Measurements from ENCODE around the gene ATXN10.

Gene ATXN10

DNA sequence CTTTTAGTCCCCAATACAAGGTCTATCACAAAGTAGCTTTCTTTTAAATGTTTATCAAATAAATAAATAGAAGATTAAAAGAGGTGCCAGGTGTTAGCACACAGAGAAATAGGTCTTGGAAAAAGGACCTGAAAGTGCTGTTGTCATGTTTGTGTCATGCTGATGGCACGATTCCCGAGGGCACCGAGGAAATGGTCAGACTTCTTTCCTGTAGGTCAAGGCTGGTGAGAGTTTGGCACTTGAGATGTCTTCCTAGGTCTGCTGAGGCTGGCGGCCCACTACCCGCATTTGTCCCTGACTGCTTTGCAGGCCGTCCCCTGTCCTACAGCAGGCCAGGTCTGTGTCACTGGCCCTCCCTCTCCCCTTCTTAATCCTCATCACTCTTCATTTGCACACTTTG, 112.1 kb downstream of the ATXN10 start:
- FAIRE-seq (no peak), DNase-seq (ENCODE audit: insufficient read length, low spot score) (no peak)
- TF ChIP-seq, protein P1, sequence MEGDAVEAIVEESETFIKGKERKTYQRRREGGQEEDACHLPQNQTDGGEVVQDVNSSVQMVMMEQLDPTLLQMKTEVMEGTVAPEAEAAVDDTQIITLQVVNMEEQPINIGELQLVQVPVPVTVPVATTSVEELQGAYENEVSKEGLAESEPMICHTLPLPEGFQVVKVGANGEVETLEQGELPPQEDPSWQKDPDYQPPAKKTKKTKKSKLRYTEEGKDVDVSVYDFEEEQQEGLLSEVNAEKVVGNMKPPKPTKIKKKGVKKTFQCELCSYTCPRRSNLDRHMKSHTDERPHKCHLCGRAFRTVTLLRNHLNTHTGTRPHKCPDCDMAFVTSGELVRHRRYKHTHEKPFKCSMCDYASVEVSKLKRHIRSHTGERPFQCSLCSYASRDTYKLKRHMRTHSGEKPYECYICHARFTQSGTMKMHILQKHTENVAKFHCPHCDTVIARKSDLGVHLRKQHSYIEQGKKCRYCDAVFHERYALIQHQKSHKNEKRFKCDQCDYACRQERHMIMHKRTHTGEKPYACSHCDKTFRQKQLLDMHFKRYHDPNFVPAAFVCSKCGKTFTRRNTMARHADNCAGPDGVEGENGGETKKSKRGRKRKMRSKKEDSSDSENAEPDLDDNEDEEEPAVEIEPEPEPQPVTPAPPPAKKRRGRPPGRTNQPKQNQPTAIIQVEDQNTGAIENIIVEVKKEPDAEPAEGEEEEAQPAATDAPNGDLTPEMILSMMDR (IDR thresholded peaks at IDR 0.05; ENCODE audit: insufficient read depth, missing control alignments): no peak

DNA sequence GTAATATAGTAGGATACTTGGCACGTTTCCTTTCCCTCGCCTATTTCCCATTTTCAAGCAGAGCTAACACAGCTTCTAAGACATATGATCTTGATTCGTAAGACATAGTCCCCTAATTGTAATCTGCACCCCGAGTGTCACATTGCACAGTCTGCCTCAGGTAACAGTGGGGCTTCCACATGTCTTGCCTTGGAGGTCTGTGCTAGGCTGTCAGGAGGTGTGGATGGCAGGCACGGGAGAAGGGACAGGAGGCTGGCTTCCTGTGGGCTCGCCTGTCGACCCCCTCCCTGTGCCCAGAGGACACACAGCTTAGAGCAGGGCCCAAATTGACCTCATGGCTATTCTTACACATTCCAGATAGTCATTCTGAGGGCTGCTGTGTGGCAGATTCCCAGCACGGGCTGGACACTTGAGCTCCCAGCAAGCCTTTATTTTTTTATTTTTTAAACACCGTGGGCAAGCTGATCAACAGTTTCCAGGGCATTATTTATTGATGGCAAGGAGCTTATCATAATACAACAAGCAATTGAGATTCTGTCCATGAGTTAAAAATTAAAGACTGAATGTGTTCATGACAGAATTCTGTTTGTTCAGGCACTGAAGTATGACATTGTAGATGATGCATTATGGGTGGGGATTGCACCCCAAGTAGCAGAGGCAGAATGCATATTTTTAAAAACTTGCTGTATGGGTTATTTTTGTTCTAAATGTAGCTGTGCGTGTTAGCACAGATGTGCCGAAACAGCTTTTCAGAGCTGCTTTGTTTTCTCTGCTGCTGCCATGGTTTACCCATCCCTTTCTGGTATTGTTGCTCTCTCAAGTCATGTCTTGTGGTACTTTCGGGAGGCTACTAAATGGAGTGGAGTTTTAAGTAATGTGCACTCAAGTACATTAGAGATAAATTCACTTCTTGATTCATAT, 113.0 kb downstream of the ATXN10 start:
- no peak for DNase-seq (ENCODE audit: insufficient read length, low spot score)
- no peak for FAIRE-seq
- TF ChIP-seq, protein P1 (IDR thresholded peaks at IDR 0.05; ENCODE audit: insufficient read depth, missing control alignments): no peak

DNA sequence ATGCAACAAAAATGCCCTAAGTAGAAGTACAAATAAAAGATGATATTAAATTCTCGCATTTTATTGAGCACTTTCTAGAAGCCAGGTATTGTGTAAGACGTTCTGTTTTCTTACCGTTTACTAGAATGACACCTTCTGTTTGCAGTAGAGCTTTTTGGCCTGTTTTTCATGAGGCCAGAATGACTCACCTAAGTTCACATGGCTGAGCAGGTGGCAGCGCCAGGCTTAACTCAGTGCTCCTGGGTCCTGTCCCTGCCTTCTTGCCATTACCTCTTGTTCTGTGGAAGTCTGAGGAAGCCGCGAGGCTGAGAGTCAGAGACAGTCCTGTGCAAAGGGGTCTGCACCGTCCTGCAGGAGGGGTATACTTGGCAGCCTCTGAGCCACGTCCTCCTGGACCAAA, 113.8 kb downstream of the ATXN10 start:
- DNase-seq (ENCODE audit: insufficient read length, low spot score): no peak
- TF ChIP-seq, protein P1 (IDR thresholded peaks at IDR 0.05; ENCODE audit: insufficient read depth, missing control alignments): no peak
- FAIRE-seq: no peak

DNA sequence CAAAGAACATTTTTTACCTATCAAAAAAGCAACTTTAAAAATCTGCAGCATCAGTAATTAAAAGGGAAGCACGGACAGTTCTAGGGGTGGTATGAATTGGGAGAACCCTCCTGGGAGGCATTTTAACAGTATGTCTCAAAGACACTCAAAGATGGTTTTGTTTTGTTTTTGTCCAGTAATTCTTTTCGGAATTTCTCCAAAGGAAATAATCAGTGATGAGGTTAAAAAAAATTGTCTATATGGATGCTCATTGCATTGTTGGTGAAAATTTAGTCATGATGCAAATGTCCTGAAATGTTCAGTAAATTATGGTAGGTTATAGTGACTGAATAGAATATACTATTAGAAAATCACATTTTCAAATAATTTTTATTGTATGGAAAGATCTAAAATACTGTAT, 115.1 kb downstream of the ATXN10 start:
- no peak for FAIRE-seq
- DNase-seq (ENCODE audit: insufficient read length, low spot score): no peak
- TF ChIP-seq, protein P1 (IDR thresholded peaks at IDR 0.05; ENCODE audit: insufficient read depth, missing control alignments): no peak

DNA sequence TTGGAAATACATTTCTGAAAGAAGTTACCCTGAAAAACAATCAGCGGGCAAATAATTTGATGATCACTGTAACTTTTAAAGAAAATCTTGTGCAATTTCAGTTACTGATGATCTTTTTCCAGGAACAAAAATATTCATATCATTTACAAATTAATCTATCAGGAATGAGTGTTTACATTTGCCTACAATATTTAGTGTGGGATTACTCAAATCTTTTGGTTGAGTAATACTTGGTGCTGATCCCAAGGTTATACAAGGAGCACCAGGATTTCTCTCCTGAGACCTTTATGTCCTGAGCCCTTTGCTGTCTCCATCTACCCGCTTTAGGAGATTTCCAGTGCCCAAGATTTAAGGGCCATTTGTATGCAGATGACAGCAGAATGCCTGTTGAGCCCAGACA, 116.1 kb downstream of the ATXN10 start:
- TF ChIP-seq, protein P1 (IDR thresholded peaks at IDR 0.05; ENCODE audit: insufficient read depth, missing control alignments): no peak
- no peak for DNase-seq (ENCODE audit: insufficient read length, low spot score)
- FAIRE-seq: no peak

DNA sequence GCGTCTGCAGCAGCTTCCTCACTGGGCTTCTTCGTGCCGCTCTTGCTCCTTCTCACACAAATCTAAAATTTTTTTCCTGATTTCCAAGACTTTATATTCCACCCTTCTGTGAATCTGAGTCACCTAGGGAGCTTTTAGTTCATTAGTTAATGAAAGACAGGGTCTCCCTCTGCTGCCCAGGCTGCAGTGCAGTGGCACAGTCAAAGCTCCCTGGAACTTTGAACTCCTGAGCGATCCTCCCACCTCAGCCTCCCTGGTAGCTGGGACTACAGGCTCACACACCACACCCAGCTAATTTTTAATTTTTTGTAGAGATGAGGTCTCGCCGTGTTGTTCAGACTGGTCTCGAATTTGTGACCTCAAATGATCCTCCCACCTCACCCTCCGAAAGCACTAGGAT, 116.9 kb downstream of the ATXN10 start:
- no peak for DNase-seq (ENCODE audit: insufficient read length, low spot score)
- FAIRE-seq: no peak
- TF ChIP-seq, protein P1 (IDR thresholded peaks at IDR 0.05; ENCODE audit: insufficient read depth, missing control alignments): no peak

DNA sequence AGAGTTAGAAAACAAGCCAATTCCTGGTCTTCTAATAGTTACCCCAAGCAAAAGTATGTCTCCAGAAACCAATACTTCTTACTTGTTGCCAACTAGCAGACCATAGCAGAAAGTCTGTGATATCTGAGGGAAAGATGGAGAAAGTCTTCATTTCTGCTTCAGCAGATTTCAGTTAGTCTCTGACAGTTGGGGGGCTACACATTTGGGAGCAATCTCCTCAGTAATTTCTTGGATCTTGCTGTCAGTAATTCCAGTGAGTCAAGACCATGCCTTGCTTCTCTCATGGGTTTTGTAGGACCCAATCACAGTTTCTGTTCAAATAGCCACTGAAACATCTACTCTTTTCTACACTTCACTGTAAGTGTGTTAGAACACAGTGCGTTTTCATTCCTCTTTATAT, 118.8 kb downstream of the ATXN10 start:
- no peak for FAIRE-seq
- TF ChIP-seq, protein P1 (IDR thresholded peaks at IDR 0.05; ENCODE audit: insufficient read depth, missing control alignments): no peak
- no peak for DNase-seq (ENCODE audit: insufficient read length, low spot score)

Data from D721Med (cell line).